Muscle layer of colon (tissue), 2 donors: ENCODE measurements around the gene NAIF1.
"Not testable (repeated sequence)": the region's sequence is repeated elsewhere in the genome, so short reads cannot be mapped to it uniquely, and the experiment has no call there.

Experiments
- H3K27ac ChIP-seq: one replicate; pipeline ENCODE4 v1.7.0; 2013; ENCODE audit warnings: low read depth, mild to moderate bottlenecking, low read length, moderate library complexity
- H3K27me3 ChIP-seq, 2 donors: one replicate each; pipeline ENCODE4 v1.7.0; 2013; ENCODE audit warnings: low read length in 2 of 2, mild to moderate bottlenecking in 2 of 2; ENCODE audit not compliant: insufficient read depth in 2 of 2, control insufficient read depth in 1 of 2
- H3K36me3 ChIP-seq: one replicate; pipeline ENCODE4 v1.7.0; 2013; ENCODE audit warnings: mild to moderate bottlenecking, low read length; ENCODE audit not compliant: insufficient read depth
- H3K4me1 ChIP-seq: one replicate; pipeline ENCODE4 v1.7.0; 2013; ENCODE audit warnings: mild to moderate bottlenecking, low read length; ENCODE audit not compliant: insufficient read depth
- H3K4me3 ChIP-seq, 2 donors: one replicate each; pipeline ENCODE4 v1.7.0; 2013; ENCODE audit warnings: low read length in 2 of 2, low read depth in 1 of 2, mild to moderate bottlenecking in 1 of 2, moderate library complexity in 1 of 2
- H3K9ac ChIP-seq: one replicate; pipeline ENCODE4 v1.7.0; 2013; ENCODE audit warnings: low read length
- H3K9me3 ChIP-seq: one replicate; pipeline ENCODE4 v1.7.0; 2013; ENCODE audit warnings: mild to moderate bottlenecking, low read length
- donor health status: abdominal sarcoma.
- donor health status: Adenocarcinoma of cecum.

The NAIF1 gene

GRCh38 chr9:128049843-128050242 lies 17.3 kb downstream of the NAIF1 start:
- Histone ChIP-seq H3K27me3 (no peaks in the 10 kb centered on the region), H3K9me3 (no peaks in the 10 kb centered on the region), H3K36me3 (no peaks in the 10 kb centered on the region), H3K4me3 (no peak overlapping the region), H3K4me1 (peaks cover 18% of the 10 kb centered on the region), H3K9ac (no peak overlapping the region), H3K27ac (no peak overlapping the region)

DNA sequence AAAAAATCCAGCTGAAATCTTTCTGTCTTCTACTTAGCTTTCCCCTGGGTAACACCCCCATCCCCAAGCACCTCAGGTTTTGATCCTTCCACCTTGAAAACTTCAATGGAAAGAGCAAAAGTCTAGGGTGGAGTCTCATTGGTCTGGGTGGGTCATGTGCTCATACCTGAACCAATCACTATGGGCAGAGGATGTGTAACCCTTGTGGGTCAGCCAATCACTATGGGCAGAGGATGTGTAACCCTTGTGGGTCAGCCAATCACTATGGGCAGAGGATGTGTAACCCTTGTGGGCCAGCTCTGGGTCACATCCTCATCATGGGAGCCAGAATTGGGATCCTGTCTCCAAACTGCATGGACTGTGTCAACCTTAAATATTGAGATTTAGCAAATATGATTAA lies 18.5 kb downstream of the NAIF1 start:
- H3K4me1 ChIP-seq, result peaks cover 18% of the 10 kb centered on the region
- no peak overlapping the region for H3K27ac ChIP-seq
- no peaks in the 10 kb centered on the region for H3K36me3 ChIP-seq
- H3K9me3 ChIP-seq, result no peaks in the 10 kb centered on the region
- no peak overlapping the region for H3K9ac ChIP-seq
- no peaks in the 10 kb centered on the region for H3K27me3 ChIP-seq
- no peak overlapping the region for H3K4me3 ChIP-seq

DNA sequence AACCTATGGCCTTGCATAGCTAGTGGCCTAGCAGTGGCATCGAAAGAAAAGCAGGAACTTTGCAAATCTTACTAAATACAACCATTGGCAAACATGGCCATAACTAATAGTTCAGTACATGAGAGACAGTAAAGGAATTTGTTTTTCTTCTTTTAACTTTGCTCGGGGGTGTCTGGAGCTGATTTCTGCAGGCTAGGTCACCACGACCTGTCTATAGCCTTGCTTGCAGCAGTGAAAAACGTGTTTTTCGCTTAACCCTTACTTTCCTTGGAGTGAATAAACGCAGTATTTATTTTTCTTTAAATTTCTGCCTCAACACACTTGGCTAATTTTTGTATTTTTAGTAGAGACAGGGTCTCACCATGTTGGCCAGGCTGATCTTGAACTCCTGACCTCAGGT lies 19.9 kb downstream of the NAIF1 start:
- no peak overlapping the region for H3K27ac ChIP-seq
- no peaks in the 10 kb centered on the region for H3K9me3 ChIP-seq

DNA sequence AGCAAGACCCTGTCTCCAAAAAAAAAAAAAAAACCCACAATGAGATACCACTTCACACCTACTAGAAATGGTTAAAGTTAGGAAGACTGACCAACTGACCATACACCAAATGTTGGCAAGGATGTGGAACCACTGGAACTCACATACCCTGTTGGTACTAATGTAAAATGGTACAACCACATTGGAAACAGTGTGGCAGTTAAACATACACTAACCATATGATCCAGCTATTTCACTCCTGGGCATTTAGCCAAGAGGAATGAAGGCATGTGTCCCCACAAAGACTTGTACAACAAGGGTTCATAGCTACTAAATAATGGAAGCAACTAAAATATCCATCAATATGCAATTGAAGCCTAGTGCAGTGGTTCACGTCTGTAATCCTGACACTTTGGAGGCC lies 21.3 kb downstream of the NAIF1 start:
- Histone ChIP-seq H3K36me3 (no peaks in the 10 kb centered on the region), H3K4me3 (no peak overlapping the region), H3K4me1 (peaks cover 18% of the 10 kb centered on the region), H3K9me3 (no peaks in the 10 kb centered on the region), H3K9ac (no peak overlapping the region), H3K27ac (no peak overlapping the region), H3K27me3 (no peaks in the 10 kb centered on the region)

More for the DNA sequence above, 19.9 kb downstream of the NAIF1 start:
- Histone ChIP-seq H3K27me3 (no peaks in the 10 kb centered on the region), H3K4me1 (peaks cover 18% of the 10 kb centered on the region), H3K4me3 (no peak overlapping the region), H3K36me3 (no peaks in the 10 kb centered on the region), H3K9ac (no peak overlapping the region)

GRCh38 chr9:128045409-128045808 lies 21.7 kb downstream of the NAIF1 start:
- not testable (repeated sequence) for H3K27ac ChIP-seq, H3K9me3 ChIP-seq, H3K36me3 ChIP-seq, H3K27me3 ChIP-seq, H3K4me3 ChIP-seq, H3K9ac ChIP-seq
- H3K4me1 ChIP-seq, result peaks cover 18% of the 10 kb centered on the region

DNA sequence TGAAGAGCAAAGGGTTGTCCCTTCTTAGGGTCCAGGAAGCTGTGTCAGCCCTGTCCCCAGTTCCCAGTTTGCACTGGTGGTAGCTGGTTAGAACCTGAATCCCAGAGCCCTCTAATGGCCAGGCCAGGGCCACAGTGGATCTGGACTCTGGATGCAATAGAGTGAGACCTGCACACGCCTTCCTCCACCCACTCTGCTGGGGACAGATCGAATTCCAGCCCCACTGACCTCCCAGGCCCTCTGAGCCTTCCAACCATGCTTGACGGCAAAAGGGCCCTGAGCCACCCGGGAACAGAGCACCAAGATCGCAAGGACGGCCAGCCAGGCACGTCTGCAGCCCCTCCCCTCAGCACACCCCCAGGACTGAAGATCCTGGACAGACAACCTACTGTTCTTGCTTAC lies 23.7 kb downstream of the NAIF1 start:
- no peak overlapping the region for H3K27ac ChIP-seq
- no peak overlapping the region for H3K9ac ChIP-seq

GRCh38 chr9:128042043-128042442 lies 25.1 kb downstream of the NAIF1 start:
- H3K27me3 ChIP-seq, result no peaks in the 10 kb centered on the region
- peaks cover 17% of the 10 kb centered on the region for H3K4me1 ChIP-seq
- no peaks in the 10 kb centered on the region for H3K36me3 ChIP-seq
- H3K9me3 ChIP-seq, result no peaks in the 10 kb centered on the region
- no peak overlapping the region for H3K4me3 ChIP-seq
- H3K9ac ChIP-seq, result no peak overlapping the region
- no peak overlapping the region for H3K27ac ChIP-seq

More for the DNA sequence above, 23.7 kb downstream of the NAIF1 start:
- Histone ChIP-seq H3K36me3 (no peaks in the 10 kb centered on the region), H3K9me3 (no peaks in the 10 kb centered on the region), H3K4me3 (no peak overlapping the region), H3K27me3 (no peaks in the 10 kb centered on the region), H3K4me1 (peaks cover 18% of the 10 kb centered on the region)

DNA sequence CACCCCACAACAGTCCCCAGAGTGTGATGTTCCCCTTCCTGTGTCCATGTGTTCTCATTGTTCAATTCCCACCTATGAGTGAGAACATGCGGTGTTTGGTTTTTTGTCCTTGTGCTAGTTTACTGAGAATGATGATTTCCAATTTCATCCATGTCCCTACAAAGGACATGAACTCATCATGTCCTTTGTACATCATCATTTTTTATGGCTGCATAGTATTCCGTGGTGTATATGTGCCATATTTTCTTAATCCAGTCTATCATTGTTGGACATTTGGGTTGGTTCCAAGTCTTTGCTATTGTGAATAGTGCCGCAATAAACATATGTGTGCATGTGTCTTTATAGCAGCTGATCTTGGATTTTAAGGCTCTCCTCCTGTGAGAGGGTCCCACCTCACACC lies 26.3 kb downstream of the NAIF1 start:
- H3K4me1 ChIP-seq, H3K27ac ChIP-seq: not testable (repeated sequence)

DNA sequence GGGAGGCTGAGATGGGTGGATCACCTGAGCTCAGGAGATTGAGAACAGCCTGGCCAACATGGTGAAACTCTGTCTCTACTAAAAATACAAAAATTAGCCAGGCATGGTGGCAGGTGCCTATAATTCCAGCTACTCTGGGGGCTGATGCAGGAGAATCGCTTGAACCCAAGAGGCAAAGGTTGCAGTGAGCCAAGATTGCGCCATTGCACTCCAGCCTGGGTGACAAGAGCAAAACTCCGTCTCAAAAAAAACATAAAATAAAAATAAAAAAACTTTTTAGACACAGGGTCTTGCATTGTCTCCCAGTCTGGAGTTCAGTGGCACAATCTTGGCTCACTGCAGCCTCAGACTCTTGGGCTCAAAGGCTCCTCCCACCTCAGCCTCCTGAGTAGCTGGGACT lies 30.6 kb downstream of the NAIF1 start:
- not testable (repeated sequence) for H3K27me3 ChIP-seq, H3K36me3 ChIP-seq, H3K4me1 ChIP-seq, H3K9ac ChIP-seq, H3K9me3 ChIP-seq, H3K4me3 ChIP-seq, H3K27ac ChIP-seq

More for the DNA sequence above, 26.3 kb downstream of the NAIF1 start:
- H3K4me3 ChIP-seq, H3K27me3 ChIP-seq, H3K9me3 ChIP-seq, H3K36me3 ChIP-seq, H3K9ac ChIP-seq: not testable (repeated sequence)

- no peaks in the 10 kb centered on the region for H3K9me3 ChIP-seq
- H3K36me3 ChIP-seq, result no peaks in the 10 kb centered on the region
- no peaks in the 10 kb centered on the region for H3K27me3 ChIP-seq
- H3K4me3 ChIP-seq, result no peak overlapping the region
- H3K9ac ChIP-seq, result no peak overlapping the region
- peaks cover 5% of the 10 kb centered on the region for H3K4me1 ChIP-seq
- H3K27ac ChIP-seq, result no peak overlapping the region
These were observed 32.1 kb downstream of the NAIF1 start for GRCh38 chr9:128034821-128035652.

GRCh38 chr9:128033609-128034008 lies 33.5 kb downstream of the NAIF1 start:
- Histone ChIP-seq H3K27ac (no peak overlapping the region), H3K9me3 (no peaks in the 10 kb centered on the region), H3K36me3 (no peaks in the 10 kb centered on the region), H3K4me1 (peaks cover 5% of the 10 kb centered on the region), H3K27me3 (no peaks in the 10 kb centered on the region), H3K4me3 (no peak overlapping the region), H3K9ac (no peak overlapping the region)

- H3K36me3 ChIP-seq, result no peaks in the 10 kb centered on the region
- H3K9ac ChIP-seq, result no peak overlapping the region
- no peaks in the 10 kb centered on the region for H3K9me3 ChIP-seq
- no peaks in the 10 kb centered on the region for H3K27me3 ChIP-seq
- H3K27ac ChIP-seq, result no peak overlapping the region
- no peak overlapping the region for H3K4me3 ChIP-seq
- H3K4me1 ChIP-seq, result no peaks in the 10 kb centered on the region
These were observed 39.4 kb downstream of the NAIF1 start for GRCh38 chr9:128027705-128028104.
